ENCODE results near the gene HHAT. TPM values are rescaled to one million over a fixed set of nuclear protein-coding genes. Genes with fewer than 3 reads are reported as not detected.

The HHAT gene
- total RNA-seq, 2 donors from 2014 or later = 1.6 to 2.0 TPM

DNA sequence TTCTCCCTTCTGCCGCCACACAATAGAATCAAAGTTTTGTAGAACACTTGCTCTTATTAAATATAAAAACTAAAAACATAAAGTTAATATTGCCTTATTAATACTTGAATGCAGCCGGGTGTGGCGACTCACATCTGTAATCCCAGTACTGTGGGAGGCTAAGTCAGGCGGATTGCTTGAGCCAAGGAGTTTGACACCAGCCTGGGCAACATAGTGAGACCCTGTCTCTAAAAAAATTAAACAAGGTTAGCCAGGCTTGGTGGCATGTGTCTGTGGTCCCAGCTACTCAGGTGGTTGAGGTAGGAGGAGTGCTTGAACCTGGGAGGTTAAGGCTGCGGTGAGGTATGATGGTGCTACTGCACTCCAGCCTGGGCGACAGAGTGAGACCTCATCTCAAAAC is 13.2 kb upstream of the HHAT start:
- no peak for DNase-seq (ENCODE audit: low spot score)
- Histone ChIP-seq H3K27ac (no peak overlapping the region), H3K9me3 (no peaks in the 10 kb centered on the region), H3K27me3 (no peaks in the 10 kb centered on the region), H3K4me3 (no peak overlapping the region), H3K36me3 (no peaks in the 10 kb centered on the region), H3K4me1 (peaks cover 0 to 16% of the 10 kb centered on the region in 2 donors)
- TF ChIP-seq, protein P1, sequence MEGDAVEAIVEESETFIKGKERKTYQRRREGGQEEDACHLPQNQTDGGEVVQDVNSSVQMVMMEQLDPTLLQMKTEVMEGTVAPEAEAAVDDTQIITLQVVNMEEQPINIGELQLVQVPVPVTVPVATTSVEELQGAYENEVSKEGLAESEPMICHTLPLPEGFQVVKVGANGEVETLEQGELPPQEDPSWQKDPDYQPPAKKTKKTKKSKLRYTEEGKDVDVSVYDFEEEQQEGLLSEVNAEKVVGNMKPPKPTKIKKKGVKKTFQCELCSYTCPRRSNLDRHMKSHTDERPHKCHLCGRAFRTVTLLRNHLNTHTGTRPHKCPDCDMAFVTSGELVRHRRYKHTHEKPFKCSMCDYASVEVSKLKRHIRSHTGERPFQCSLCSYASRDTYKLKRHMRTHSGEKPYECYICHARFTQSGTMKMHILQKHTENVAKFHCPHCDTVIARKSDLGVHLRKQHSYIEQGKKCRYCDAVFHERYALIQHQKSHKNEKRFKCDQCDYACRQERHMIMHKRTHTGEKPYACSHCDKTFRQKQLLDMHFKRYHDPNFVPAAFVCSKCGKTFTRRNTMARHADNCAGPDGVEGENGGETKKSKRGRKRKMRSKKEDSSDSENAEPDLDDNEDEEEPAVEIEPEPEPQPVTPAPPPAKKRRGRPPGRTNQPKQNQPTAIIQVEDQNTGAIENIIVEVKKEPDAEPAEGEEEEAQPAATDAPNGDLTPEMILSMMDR (IDR thresholded peaks at IDR 0.05) = no peak

DNA sequence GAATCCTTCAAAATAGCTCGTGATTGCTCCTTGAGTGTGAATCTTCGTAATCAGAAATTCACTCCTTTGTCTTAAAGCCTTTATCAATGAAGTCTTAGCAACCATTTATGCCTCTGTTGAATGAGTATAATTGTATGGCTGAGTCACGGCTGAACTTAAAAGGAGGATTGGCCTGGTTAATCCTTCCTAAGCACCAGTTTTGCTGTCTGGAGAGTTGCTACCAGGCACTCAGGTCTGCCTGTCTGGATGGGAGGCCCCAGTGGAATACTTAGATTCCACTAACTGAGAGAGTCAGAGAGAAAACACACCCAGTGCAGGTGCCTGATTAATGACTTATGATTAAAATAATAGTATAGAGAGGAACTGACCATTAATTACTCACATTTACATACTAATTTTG is 7.6 kb upstream of the HHAT start:
- no peaks in the 10 kb centered on the region for H3K27me3 ChIP-seq
- TF ChIP-seq, protein P1 (IDR thresholded peaks at IDR 0.05) = no peak
- H3K9me3 ChIP-seq = peaks cover 0 to 14% of the 10 kb centered on the region in 2 donors

DNA sequence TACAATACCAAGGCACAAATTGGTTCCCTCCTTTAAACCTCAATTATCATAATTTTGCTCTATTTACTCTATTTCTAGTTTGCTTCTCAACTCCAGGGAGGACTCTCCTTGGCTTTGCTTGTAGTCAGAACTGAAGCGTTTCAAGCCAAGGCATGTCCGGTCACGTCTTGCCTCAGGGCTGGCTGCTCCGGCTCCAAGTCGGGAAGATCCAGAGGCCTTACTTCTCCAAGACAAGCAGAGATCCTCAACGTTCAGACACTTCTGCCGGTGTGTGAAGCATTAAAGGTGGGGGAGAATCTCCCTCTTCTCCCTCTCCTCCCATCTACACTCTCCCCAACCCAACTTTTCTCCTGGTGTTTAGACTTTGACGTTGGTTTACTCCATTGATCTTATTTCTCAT is 7.2 kb upstream of the HHAT start:
- H3K9me3 ChIP-seq = peaks cover 0 to 14% of the 10 kb centered on the region in 2 donors
- H3K36me3 ChIP-seq = no peaks in the 10 kb centered on the region
- H3K27me3 ChIP-seq = no peaks in the 10 kb centered on the region
- no peak overlapping the region for H3K27ac ChIP-seq
- TF ChIP-seq, protein P1 (IDR thresholded peaks at IDR 0.05) = no peak
- H3K4me1 ChIP-seq = no peaks in the 10 kb centered on the region
- no peak for DNase-seq (ENCODE audit: low spot score)
- H3K4me3 ChIP-seq = no peak overlapping the region

More for the DNA sequence above, 7.6 kb upstream of the HHAT start:
- Histone ChIP-seq H3K4me1 (no peaks in the 10 kb centered on the region), H3K27ac (no peak overlapping the region), H3K4me3 (no peak overlapping the region), H3K36me3 (no peaks in the 10 kb centered on the region)
- DNase-seq (ENCODE audit: low spot score) = no peak

DNA sequence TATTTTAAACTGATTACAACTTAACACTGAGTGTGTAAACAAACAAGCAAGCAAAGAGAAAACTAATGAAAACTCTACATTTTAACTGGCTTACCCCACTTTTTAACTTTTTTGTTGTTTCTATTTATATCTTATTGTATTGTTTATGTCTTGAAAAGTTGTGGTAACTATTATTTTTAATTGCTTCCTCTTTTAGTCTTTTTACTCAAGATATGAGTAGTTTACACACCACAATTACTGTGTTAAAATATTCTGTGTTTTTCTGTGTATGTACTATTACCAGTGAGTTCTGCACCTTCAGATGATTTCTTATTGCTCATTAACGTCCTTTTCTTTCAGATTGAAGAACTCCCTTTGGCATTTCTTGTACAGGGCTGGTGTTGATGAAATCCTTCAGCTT is 4.7 kb upstream of the HHAT start:
- DNase-seq (ENCODE audit: low spot score) = no peak
- TF ChIP-seq, protein P1 (IDR thresholded peaks at IDR 0.05) = no peak
- peaks cover 0 to 14% of the 10 kb centered on the region in 2 donors for H3K9me3 ChIP-seq
- H3K27ac ChIP-seq = no peak overlapping the region
- no peak overlapping the region for H3K4me3 ChIP-seq
- no peaks in the 10 kb centered on the region for H3K36me3 ChIP-seq
- H3K27me3 ChIP-seq = no peaks in the 10 kb centered on the region
- H3K4me1 ChIP-seq = no peaks in the 10 kb centered on the region

DNA sequence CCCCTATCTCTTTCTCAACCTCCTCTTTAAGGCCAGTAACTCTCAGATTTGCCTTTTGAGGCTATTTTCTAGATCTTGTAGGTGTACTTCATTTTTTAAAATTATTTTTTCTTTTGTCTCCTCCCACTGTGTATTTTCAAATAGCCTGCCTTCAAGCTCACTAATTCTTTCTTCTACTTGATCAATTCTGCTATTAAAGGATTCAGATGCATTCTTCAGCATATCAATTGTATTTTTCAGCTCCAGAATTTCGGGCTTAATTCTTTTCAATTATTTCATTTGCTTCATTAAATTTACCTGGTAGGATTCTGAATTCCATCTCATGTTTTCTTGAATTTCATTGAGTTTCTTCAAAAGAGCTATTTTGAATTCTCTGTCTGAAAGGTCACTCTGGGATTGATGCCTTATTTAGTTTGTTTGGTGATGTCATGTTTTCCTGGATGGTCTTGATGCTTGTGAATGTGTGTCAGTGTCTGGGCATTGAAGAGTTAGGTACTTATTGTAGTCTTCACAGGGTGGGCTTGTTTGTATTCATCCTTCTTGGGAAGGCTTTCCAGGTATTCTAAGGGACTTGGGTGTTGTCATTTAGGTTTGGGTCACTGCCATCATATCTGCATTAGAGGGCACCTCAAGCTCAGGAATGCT is 3.6 kb upstream of the HHAT start:
- Histone ChIP-seq H3K9me3 (peaks cover 0 to 14% of the 10 kb centered on the region in 2 donors), H3K27ac (no peak overlapping the region), H3K36me3 (no peaks in the 10 kb centered on the region), H3K27me3 (no peaks in the 10 kb centered on the region), H3K4me3 (no peak overlapping the region), H3K4me1 (peaks cover 0 to 8% of the 10 kb centered on the region in 2 donors)
- TF ChIP-seq, protein P1 (IDR thresholded peaks at IDR 0.05) = no peak
- no peak for DNase-seq (ENCODE audit: low spot score)

Data from right atrium auricular region (tissue), 2 donors.